ENCODE results near the gene ARSI. TPM values are rescaled to one million over a fixed set of nuclear protein-coding genes. Genes with fewer than 3 reads are reported as not detected.

The ARSI gene
- total and polyA plus RNA-seq, 2 of the 13 experiments (the other 11 are each of a cell fraction or from before 2014, with no cell fraction given), result 4.2 to 33.9 TPM

- no TSS peak for BruUV-seq (replicated peaks)
- Histone ChIP-seq H3K9me3 (ENCODE audit: low read length) (no peaks in the 10 kb centered on the region), H3K9ac (ENCODE audit: insufficient read depth, low read depth, low read length) (no peak overlapping the region), H4K20me1 (ENCODE audit: insufficient read depth, low read length) (no peaks in the 10 kb centered on the region), H2AFZ (ENCODE audit: low read length) (no peak overlapping the region), H3K27me3 (ENCODE audit: control insufficient read depth in 1 of 2, insufficient read depth in 2 of 2, low read length in 2 of 2) (no peaks in the 10 kb centered on the region; a peak in 1 of 5 replicates), H3K4me1 (ENCODE audit: insufficient read depth, low read length) (peaks cover 58% of the 10 kb centered on the region), H3K36me3 (replicated peaks in 1 of 2; ENCODE audit: control insufficient read depth in 1 of 2, insufficient read depth in 2 of 2, low read length in 2 of 2) (no peaks in the 10 kb centered on the region), H3K79me2 (ENCODE audit: insufficient read depth, low read length) (no peaks in the 10 kb centered on the region), H3K4me2 (ENCODE audit: low read depth, low read length) (no peak overlapping the region), H3K27ac (ENCODE audit: extremely low read length, insufficient read depth, low read length) (no peak overlapping the region), H3K4me3 (replicated peaks in 1 of 3; ENCODE audit: insufficient read depth in 1 of 3, low read depth in 2 of 3, low read length in 3 of 3) (no peak overlapping the region)
- FAIRE-seq, result no peak
- DNase-seq (ENCODE audit: low spot score), result no peak
- TF ChIP-seq SOX13 (IDR thresholded peaks at IDR 0.05), result no peak
- no peak for TF ChIP-seq SOX13 (CRISPR knock-in tag; conservative IDR thresholded peaks at IDR 0.05 in 1 of 2, IDR thresholded peaks at IDR 0.05 in 1 of 2)
- no peak for TF ChIP-seq CC2D1A (CRISPR knock-in tag; IDR thresholded peaks at IDR 0.05)
- TF ChIP-seq POLR2A (IDR thresholded peaks at IDR 0.05; ENCODE audit: insufficient read depth in 1 of 2, low read depth in 2 of 2, low read length in 2 of 2), result no peak
- no peak for TF ChIP-seq ZNF740 (CRISPR knock-in tag; IDR thresholded peaks at IDR 0.05)
- no peak for TF ChIP-seq TOPORS (CRISPR knock-in tag; IDR thresholded peaks at IDR 0.05)
- no peak for TF ChIP-seq SIX1 (CRISPR knock-in tag; IDR thresholded peaks at IDR 0.05; ENCODE audit: borderline replicate concordance)
- TF ChIP-seq RXRB (CRISPR knock-in tag; IDR thresholded peaks at IDR 0.05; ENCODE audit: borderline replicate concordance), result no peak
- TF ChIP-seq, protein P1, sequence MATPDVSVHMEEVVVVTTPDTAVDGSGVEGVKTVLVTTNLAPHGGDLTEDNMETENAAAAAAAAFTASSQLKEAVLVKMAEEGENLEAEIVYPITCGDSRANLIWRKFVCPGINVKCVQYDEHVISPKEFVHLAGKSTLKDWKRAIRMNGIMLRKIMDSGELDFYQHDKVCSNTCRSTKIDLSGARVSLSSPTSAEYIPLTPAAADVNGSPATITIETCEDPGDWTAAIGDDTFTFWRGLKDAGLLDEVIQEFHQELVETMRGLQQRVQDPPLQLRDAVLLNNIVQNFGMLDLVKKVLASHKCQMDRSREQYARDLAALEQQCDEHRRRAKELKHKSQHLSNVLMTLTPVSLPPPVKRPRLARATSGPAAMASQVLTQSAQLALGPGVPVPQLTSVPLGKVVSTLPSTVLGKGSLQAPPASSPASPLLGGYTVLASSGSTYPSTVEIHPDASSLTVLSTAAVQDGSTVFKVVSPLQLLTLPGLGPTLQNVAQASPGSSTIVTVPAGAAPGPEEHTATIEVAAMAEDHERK (CRISPR knock-in tag; IDR thresholded peaks at IDR 0.05; ENCODE audit: low read depth), result no peak
- no peak for TF ChIP-seq ZNF121 (CRISPR knock-in tag; IDR thresholded peaks at IDR 0.05)
- no peak for TF ChIP-seq ZNF205 (CRISPR knock-in tag; IDR thresholded peaks at IDR 0.05)
- no peak for TF ChIP-seq HMGA1 (CRISPR knock-in tag; conservative IDR thresholded peaks at IDR 0.05)
- no peak for TF ChIP-seq EED (CRISPR knock-in tag; IDR thresholded peaks at IDR 0.05)
- no peak for TF ChIP-seq U2AF2 (IDR thresholded peaks at IDR 0.05; ENCODE audit: low read depth, low read length)
- no peak for TF ChIP-seq TRIM24 (CRISPR knock-in tag; IDR thresholded peaks at IDR 0.05)
- no peak for TF ChIP-seq FOXC1 (CRISPR knock-in tag; IDR thresholded peaks at IDR 0.05; ENCODE audit: borderline replicate concordance)
- TF ChIP-seq ZNF512B (CRISPR knock-in tag; IDR thresholded peaks at IDR 0.05; ENCODE audit: borderline replicate concordance), result no peak
- no peak for TF ChIP-seq MED1 (CRISPR knock-in tag; IDR thresholded peaks at IDR 0.05)
- TF ChIP-seq, protein P2, sequence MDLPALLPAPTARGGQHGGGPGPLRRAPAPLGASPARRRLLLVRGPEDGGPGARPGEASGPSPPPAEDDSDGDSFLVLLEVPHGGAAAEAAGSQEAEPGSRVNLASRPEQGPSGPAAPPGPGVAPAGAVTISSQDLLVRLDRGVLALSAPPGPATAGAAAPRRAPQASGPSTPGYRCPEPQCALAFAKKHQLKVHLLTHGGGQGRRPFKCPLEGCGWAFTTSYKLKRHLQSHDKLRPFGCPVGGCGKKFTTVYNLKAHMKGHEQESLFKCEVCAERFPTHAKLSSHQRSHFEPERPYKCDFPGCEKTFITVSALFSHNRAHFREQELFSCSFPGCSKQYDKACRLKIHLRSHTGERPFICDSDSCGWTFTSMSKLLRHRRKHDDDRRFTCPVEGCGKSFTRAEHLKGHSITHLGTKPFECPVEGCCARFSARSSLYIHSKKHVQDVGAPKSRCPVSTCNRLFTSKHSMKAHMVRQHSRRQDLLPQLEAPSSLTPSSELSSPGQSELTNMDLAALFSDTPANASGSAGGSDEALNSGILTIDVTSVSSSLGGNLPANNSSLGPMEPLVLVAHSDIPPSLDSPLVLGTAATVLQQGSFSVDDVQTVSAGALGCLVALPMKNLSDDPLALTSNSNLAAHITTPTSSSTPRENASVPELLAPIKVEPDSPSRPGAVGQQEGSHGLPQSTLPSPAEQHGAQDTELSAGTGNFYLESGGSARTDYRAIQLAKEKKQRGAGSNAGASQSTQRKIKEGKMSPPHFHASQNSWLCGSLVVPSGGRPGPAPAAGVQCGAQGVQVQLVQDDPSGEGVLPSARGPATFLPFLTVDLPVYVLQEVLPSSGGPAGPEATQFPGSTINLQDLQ (CRISPR knock-in tag; IDR thresholded peaks at IDR 0.05), result no peak
- TF ChIP-seq ZMAT3 (CRISPR knock-in tag; conservative IDR thresholded peaks at IDR 0.05), result no peak
- intact Hi-C loops (cut with micrococcal nuclease; ENCODE audit: unreplicated experiment) (no loop called here), in situ Hi-C loops (cut with HindIII; ENCODE audit: extremely low pct_ligation_motif_present, low pct_unique_long_range_greater_than_20kb) (no loop called here)
- ChIA-PET CTCF (ENCODE audit: low intra/inter-chr PET ratio, low total read pairs) (no interaction called here), POLR2A (no interaction called here)
- 52% methylated on average over 2 of the region's 2 CpGs for WGBS (ENCODE audit: low lambda C conversion rate)
- no peak for ATAC-seq
Observed at GRCh38 chr5:150347003-150347402, 44.3 kb upstream of the ARSI start.
